ENCODE data around the gene BCAM. TPM values are rescaled to one million over a fixed set of nuclear protein-coding genes. Genes with fewer than 3 reads are reported as not detected.

Gene BCAM
- polyA plus RNA-seq, 3 donors, result 433 to 689 (median 663) TPM

DNA sequence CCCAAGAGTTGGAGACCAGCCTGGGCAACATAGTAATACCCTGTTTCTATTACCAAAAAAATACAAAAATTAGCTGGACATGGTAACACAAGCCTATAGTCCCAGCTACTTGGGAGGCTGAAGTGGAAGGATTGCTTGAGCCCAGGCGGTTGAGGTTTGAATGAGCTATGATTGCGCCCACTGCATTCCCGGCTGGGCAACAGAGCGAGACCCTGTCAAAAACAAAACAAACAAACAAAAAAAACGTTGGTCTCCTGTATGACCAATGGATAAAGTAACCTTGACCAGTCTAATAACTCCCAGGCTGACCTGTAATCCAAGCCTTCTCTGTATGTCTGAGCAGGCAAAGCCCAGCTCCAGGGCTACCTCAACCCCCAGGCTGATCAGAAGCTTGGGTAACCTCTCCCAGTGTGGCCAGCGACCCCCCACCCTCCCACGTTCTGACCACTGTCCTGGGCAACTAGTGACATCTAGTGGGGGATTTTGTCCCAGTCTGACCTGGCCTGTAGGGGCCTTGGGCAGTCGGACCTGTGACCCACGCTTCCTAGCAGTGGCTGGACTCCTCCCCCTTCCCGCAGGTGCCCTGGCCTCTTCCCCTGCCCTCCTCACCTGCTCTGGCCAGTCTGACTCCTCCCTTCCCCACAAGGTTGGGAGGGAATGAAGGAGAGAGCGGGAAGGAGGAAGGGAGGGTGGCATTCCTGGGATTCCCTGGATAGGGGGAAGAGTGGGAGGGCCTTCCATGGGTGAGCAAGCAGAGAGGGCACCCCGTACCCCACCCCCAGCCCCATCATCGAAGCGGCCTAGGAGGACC lies 1.0 kb upstream of the BCAM start:
- peak in 6 of 11 donors; percentile 42 to 81 (median 78) for DNase-seq (ENCODE audit: extremely low read depth in 1 of 11, low read depth in 9 of 11, low spot score in 4 of 11)

- DNase-seq (ENCODE audit: extremely low read depth in 1 of 11, low read depth in 9 of 11, low spot score in 4 of 11), result no peak
These were observed 802 bp downstream of the BCAM start for GRCh38 chr19:44809577-44810233.

DNA sequence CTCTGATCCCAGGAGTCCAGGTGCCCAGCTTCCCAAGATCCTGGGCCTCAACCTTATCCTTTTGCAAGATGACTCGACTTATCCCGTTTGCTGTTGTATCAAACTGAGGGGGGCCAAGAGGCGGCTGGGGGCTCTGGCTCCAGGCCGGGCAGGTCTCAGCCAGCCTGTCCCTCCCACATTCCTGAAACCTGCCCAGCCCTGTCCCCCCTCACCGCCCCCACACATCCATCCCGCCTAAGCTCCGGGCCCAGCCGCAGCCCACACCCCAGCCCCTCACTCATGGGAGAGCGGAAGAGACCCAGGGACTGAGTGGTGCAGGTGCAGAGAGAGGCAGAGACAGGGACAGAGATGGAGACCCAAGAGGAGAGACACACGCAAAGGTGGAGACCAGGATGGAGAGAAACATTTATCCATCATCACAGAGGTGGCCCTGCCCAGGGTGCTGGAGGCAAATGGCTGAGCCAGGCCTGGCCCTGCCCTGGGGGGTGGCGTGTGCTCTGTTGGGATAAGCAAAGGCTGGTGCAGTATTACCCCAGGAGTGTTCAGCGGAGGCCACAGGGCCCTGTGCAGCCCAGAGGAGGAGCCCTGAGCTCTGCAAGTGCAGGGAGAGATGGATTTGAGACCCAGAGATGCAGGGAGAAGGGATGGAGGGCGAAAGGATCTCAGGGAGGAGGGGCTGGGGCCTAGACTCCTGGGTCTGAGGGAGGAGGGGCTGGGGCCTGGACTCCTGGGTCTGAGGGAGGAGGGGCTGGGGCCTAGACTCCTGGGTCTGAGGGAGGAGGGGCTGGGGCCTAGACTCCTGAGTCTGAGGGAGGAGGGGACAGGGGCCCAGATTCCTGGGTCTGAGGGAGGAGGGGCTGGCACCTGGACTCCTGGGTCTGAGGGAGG lies 1.6 kb downstream of the BCAM start:
- peak in 3 of 11 donors; percentile 41 to 65 (median 57) for DNase-seq (ENCODE audit: extremely low read depth in 1 of 11, low read depth in 9 of 11, low spot score in 4 of 11)

DNA sequence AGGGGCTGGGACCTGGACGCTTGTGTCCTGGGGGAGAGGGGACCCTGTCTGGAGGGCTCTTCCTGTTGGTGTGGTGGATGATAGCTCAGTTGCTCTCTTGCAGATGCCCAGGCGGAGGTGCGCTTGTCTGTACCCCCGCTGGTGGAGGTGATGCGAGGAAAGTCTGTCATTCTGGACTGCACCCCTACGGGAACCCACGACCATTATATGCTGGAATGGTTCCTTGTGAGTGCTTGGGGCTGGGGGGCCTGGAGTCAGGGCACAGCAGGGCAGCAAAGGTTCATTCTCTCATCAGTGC lies 2.2 kb downstream of the BCAM start:
- DNase-seq (ENCODE audit: extremely low read depth in 1 of 11, low read depth in 9 of 11, low spot score in 4 of 11), result no peak

DNA sequence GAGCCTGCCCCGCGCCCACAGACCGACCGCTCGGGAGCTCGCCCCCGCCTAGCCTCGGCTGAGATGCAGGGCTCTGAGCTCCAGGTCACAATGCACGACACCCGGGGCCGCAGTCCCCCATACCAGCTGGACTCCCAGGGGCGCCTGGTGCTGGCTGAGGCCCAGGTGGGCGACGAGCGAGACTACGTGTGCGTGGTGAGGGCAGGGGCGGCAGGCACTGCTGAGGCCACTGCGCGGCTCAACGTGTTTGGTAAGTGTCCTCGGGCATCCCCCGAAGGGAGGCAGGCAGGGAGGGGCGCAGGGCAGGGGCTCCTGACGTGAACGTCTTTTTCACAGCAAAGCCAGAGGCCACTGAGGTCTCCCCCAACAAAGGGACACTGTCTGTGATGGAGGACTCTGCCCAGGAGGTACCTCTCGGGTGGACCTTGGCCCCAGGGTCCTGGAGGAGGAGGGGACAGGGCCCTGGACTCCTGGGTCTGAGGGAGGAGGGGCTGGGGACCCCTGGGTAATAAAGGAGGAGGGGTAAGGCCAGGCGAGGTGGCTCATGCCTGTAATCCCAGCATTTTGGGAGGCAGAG lies 3.3 kb downstream of the BCAM start:
- DNase-seq (ENCODE audit: extremely low read depth in 1 of 11, low read depth in 9 of 11, low spot score in 4 of 11), result no peak

- no peak for DNase-seq (ENCODE audit: extremely low read depth in 1 of 11, low read depth in 9 of 11, low spot score in 4 of 11)
These were observed 4.4 kb downstream of the BCAM start for GRCh38 chr19:44813070-44813840.

DNA sequence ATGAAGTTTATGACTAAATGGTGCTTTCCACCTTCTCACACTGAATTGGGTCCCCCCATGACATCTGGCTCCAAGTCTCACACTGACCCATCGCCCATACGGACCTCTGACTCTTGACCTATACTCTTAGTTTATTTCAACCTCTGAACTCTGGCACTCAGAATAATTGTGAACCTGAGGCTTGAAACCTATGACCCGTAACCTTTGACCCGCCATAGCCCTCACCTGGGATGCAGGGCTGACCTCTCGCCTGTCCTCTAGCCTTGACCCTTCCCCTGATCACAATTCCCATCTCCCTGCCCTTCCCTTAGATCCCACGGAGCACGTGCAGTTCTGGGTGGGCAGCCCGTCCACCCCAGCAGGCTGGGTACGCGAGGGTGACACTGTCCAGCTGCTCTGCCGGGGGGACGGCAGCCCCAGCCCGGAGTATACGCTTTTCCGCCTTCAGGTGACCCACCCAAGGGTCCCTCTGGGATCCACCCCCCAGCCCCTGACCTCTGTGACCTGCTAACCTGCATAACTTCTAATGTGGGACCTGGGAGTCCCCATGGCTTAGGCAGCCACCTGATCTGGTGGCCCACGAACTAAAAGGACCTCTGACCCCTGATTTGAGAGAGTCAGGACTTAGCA lies 5.1 kb downstream of the BCAM start:
- DNase-seq (ENCODE audit: extremely low read depth in 1 of 11, low read depth in 9 of 11, low spot score in 4 of 11), result no peak

- no peak for DNase-seq (ENCODE audit: extremely low read depth in 1 of 11, low read depth in 9 of 11, low spot score in 4 of 11)
These were observed 5.6 kb downstream of the BCAM start for GRCh38 chr19:44814517-44814916.

DNA sequence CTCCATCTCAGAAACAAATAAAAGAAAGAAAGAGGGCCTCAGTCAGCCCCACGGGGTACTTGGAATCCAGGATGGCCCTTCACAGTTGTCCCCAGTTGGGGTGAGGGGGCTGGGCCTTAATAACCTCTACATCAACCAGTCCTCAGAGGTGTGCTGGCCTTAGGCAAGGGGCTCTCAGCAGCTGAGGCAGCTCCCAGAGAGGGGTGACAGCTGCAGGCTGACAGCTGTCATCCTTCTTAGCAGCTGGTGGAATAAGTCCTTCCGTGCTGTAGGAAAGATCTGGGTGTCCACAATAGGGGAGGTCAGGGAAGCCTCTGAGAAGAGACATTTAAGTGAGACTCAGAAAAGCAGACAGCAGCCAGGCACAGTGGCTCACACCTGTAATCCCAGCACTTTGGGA lies 7.4 kb downstream of the BCAM start:
- no peak for DNase-seq (ENCODE audit: extremely low read depth in 1 of 11, low read depth in 9 of 11, low spot score in 4 of 11)

- no peak for DNase-seq (ENCODE audit: extremely low read depth in 1 of 11, low read depth in 9 of 11, low spot score in 4 of 11)
These were observed 9.0 kb downstream of the BCAM start for GRCh38 chr19:44817725-44818465.

DNA sequence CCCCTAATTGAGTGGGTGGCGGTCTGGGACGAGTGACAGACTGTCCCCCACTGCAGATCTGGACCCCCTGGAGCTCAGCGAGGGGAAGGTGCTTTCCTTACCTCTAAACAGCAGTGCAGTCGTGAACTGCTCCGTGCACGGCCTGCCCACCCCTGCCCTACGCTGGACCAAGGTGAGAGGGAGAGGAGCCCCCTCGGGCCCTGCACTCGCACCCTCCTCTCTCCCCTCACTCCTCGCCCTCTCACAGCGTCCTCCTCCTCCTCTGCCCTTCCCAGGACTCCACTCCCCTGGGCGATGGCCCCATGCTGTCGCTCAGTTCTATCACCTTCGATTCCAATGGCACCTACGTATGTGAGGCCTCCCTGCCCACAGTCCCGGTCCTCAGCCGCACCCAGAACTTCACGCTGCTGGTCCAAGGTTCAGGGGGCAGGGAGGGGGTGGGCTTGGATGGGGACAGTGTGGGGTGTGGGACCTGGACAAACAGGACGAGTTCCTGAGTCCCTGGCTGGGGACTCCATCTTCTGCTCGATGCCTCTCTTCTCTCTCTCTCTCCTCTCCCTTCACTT lies 9.6 kb downstream of the BCAM start:
- no peak for DNase-seq (ENCODE audit: extremely low read depth in 1 of 11, low read depth in 9 of 11, low spot score in 4 of 11)

DNA sequence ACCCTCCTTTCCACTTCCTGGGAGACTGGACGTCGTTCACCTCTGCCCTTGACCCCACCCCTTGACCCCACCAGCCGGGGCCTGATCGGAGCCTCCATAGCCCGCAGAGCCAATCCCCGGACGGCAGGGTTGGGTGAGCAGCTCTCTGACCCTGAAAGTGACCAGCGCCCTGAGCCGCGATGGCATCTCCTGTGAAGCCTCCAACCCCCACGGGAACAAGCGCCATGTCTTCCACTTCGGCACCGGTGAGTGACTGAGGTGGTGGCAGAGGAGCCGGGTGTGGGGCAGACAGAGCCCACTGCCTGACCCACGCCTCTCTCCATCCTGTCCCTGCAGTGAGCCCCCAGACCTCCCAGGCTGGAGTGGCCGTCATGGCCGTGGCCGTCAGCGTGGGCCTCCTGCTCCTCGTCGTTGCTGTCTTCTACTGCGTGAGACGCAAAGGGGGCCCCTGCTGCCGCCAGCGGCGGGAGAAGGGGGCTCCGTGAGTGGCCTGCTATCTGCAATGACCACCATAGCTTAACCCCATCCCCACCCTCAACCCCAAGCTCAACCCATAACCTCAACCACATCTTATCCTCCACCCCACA lies 10.4 kb downstream of the BCAM start:
- DNase-seq (ENCODE audit: extremely low read depth in 1 of 11, low read depth in 9 of 11, low spot score in 4 of 11), result no peak

DNA sequence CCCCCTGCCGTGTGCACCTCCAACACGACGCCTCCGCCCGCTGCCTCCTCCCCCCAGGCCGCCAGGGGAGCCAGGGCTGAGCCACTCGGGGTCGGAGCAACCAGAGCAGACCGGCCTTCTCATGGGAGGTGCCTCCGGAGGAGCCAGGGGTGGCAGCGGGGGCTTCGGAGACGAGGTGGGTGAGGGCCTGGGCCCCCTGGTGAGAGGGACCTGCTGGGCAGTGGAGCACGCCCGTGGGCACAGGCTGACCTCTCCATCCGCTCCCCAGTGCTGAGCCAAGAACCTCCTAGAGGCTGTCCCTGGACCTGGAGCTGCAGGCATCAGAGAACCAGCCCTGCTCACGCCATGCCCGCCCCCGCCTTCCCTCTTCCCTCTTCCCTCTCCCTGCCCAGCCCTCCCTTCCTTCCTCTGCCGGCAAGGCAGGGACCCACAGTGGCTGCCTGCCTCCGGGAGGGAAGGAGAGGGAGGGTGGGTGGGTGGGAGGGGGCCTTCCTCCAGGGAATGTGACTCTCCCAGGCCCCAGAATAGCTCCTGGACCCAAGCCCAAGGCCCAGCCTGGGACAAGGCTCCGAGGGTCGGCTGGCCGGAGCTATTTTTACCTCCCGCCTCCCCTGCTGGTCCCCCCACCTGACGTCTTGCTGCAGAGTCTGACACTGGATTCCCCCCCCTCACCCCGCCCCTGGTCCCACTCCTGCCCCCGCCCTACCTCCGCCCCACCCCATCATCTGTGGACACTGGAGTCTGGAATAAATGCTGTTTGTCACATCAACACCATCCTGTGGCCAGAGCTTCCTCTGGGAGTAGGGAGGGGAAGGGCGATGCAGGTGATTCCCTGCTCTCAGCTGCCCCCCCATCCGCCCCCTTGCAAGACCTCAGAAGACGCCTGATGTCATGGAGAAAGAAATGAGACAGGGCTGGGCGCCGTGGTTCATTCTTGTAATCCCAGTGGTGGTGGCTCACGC lies 12.0 kb downstream of the BCAM start:
- no peak for DNase-seq (ENCODE audit: extremely low read depth in 1 of 11, low read depth in 9 of 11, low spot score in 4 of 11)

GRCh38 chr19:44822177-44822576 lies 13.3 kb downstream of the BCAM start:
- no peak for DNase-seq (ENCODE audit: extremely low read depth in 1 of 11, low read depth in 9 of 11, low spot score in 4 of 11)

DNA sequence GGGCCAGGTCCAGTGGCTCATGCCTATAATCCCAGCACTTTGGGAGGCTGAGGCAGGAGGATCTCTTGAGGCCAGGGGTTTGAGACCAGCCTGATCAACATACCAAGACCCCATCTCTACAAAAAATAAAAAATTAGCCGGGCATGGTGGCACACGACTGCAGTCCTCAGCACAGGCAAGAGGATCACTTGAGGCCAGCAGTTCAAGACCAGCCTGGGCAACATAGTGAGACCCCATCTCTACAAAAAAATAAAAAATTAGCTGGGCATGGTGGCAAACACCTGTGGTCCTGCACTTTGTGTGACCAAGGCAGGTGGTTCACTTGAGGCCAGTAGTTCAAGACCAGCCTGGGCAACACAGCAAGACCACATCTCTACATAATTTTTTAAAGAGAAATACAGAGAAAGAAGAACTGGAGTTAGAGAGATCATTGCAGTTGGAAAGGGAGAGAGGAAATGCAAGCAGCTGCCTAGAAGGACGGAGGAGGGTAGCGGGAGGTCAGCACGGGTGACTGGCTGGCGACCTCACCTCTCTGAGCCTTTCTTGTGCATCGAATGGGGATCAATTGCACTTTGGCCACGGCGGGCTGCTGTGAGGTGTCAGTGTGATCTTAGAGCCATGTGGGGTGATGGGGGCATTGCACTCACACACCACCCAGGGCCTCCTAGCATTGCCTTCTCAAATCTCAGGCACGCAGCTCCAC lies 13.9 kb downstream of the BCAM start:
- DNase-seq (ENCODE audit: extremely low read depth in 1 of 11, low read depth in 9 of 11, low spot score in 4 of 11), result no peak

DNA sequence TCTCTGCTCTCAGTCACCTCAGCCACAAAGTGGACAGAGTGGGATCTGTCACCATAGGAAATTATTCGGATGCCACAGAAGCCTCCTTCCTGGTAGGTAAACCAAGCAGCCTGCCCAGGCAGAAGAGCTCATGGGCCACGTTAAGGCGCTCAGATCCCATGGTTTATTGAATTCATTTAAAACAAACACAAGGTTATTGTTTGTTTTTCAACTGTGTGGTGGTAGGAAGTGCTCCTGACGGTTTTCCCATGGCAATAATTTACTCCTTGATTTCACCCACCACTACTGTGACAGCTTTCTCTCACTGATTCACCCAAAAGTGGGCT lies 14.4 kb downstream of the BCAM start:
- DNase-seq (ENCODE audit: extremely low read depth in 1 of 11, low read depth in 9 of 11, low spot score in 4 of 11), result no peak
